ENCODE results near the gene INHA.

GRCh38 chr2:219616550-219616949 is 44.4 kb downstream of the INHA start:
- TF ChIP-seq CTCF (conservative IDR thresholded peaks at IDR 0.05; ENCODE audit: low read depth, low read length), result no peak
- TF ChIP-seq EZH2 (IDR thresholded peaks at IDR 0.05; ENCODE audit: low read length, unreplicated experiment), result no peak
- TF ChIP-seq EZH2phosphoT487 (IDR thresholded peaks at IDR 0.05; ENCODE audit: borderline replicate concordance, low read length), result no peak
